Stimulated activated CD8-positive, alpha-beta memory T cell treated with anti-CD3 and anti-CD28 coated beads, Interleukin-4, amount 100 ng/mL, for 1 hour (primary cell): ENCODE measurements around the gene ZMAT2.
A peak's percentile ranks its signal among the peaks of the same experiment; 100 is the strongest.
"Not testable (repeated sequence)": the region's sequence is repeated elsewhere in the genome, so short reads cannot be mapped to it uniquely, and the experiment has no call there.

ENCODE experiments used
- DNase-seq, 2 donors: peaks; one replicate each; pipeline ENCODE4 v3.0.0-alpha.2; 2020; ENCODE audit warnings: low read depth in 2 of 2, low spot score in 1 of 2

ZMAT2 gene, protein sequence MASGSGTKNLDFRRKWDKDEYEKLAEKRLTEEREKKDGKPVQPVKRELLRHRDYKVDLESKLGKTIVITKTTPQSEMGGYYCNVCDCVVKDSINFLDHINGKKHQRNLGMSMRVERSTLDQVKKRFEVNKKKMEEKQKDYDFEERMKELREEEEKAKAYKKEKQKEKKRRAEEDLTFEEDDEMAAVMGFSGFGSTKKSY

DNA sequence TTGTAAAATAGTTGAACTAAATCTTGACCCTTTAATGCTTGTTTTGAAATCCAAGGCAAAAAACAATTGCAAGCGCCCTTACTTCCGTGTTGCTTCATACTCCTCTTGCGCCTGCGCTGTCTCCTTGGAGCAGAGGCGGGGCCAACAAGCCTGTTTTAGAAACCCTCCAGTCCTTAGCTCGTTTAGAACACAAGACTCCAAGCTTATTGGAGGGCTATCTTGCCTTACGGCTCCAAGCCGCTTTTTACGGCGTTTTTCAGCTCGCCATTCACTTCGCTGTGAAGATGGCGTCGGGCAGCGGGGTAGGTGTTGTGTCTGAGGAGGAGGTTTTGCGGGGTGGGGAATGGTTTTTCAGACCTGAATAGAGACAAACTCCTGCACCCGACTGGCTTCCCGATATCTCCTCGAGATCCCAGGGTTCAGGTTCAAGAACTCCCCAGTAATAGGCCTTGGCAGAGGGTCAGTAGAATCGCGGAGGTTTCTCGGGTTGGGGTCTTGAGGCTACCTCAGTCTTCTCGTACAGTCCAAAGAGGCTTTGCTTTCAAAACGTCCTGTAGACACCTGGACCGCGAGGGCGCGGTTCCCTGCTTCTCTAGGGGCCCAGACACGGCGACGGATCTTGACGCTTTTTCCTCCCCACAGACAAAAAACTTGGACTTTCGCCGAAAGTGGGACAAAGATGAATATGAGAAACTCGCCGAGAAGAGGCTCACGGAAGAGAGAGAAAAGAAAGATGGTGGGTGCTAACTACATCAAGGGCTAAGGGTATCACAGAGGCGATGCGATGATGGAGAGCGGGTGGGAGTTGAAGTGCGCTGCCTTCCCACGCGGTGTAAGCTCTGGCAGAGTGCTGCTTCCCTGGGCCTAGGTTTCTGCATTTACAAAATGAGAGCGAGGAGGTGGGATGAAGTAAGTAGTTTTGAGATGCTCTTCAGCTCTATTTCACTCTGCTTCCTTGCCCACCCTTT lies at the start of gene ZMAT2:
Gene ZMAT2, plus strand, starts transcription at position 271 of the 968 bp plus-strand sequence. Its CDS starts 14 bp downstream, at position 285.
- DNase-seq, result peak; percentile 72 to 87

GRCh38 chr5:140658870-140659269 lies 41.4 kb upstream of the ZMAT2 start:
- DNase-seq, result no peak

- DNase-seq, result not testable (repeated sequence)
Observed at GRCh38 chr5:140660371-140660770, 39.9 kb upstream of the ZMAT2 start.

- no peak for DNase-seq
Observed at GRCh38 chr5:140664030-140664358, 36.3 kb upstream of the ZMAT2 start.

- peak; percentile 89 to 93 for DNase-seq
Observed at GRCh38 chr5:140664359-140665119, 35.7 kb upstream of the ZMAT2 start, which contains the start of gene WDR55. Gene WDR55 (plus strand): TSS chr5:140664904. CDS start chr5:140664913, 9 bp downstream.

- not testable (repeated sequence) for DNase-seq
Observed at GRCh38 chr5:140671035-140671434, 29.2 kb upstream of the ZMAT2 start.

DNA sequence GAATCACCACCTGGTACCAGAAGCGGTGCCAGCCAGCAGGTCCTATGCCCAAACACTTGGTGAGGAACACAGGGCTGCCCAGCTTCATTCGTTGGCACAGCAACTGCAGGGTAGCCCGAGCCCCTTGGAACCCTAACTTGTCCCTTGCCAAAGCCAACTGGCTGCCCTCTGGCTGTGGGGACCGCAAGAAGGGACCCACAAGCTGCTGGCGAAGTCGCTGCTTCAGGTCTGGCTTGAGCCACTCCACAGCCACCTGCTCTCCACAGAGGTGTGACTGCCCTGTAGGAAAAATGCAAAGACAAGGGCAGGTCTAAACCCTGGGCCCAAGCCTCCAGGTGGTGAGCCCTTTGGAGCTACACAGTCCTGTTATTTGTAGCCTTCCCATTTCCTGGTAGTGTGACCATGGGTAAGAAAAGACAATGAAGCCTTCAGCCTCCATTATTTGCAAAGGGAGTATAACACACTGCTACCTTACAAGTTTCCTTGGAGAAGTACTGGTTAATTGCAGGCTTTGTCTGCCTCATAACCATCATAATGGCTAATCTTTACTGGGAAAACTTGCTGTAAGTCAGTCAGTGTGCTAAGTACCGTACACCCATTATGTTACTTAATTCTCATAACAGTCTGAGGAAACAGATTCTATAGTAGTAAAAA lies 28.6 kb upstream of the ZMAT2 start:
- DNase-seq, result no peak

DNA sequence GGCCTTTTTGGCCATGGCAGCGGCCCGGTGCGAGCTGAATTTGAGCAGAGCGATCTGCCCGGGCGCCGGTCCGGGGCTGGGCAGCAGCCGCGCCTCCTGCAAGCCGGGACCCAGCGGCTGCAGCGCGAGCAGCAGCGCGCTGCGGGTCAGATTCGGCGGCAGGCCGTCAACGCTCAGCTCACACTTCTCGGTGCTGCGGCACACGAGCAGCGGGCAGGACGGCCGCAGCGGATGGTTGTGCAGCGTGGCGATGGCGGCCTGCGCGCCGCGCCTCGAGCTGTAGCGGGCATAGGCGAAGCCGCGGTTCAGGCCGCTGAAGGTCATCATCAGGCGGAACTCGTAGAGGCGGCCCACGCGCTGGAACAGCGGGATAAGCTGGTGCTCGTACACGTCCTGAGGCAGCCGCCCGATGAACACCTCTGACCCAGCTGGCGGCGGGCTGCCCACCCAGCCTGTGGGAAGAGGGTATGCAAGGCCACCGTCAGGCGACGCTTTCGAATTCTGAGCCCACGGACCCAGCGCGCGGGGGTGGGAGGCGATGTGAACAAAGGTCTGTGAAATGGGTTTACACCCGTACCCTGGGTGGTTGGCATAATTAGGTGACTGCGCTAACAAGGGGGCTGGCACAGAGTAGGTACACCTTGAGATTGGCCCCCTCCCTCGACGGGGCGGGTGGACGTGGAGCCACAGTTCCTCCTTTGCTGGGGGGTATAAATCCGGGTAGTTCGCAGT lies 27.6 kb upstream of the ZMAT2 start:
- no peak for DNase-seq

GRCh38 chr5:140673187-140673976 lies 26.9 kb upstream of the ZMAT2 start, which contains the start of gene DND1:
Gene DND1 (minus strand): TSS chr5:140673576. CDS start chr5:140673542, 34 bp downstream.
- DNase-seq, result no peak

DNA sequence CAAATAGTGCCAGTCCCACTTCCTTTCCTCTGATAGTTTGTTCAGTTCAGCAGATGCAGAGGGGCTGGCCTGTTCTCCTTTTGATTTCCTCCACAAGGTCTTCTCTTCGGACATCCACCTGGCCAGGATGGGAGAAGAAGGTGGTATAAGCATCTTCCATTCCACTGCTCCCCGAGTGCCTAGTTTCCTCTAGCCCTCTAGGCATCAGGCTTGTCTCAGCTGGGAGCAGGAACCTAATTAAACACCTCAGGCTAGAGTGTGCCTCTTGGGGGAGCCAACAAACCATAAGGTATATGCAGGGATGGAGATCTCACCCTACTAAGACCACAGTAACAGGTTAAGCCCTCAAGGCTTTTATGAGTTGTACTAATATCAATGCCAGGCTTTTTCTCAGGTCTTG lies 26.0 kb upstream of the ZMAT2 start:
- DNase-seq, result no peak

DNA sequence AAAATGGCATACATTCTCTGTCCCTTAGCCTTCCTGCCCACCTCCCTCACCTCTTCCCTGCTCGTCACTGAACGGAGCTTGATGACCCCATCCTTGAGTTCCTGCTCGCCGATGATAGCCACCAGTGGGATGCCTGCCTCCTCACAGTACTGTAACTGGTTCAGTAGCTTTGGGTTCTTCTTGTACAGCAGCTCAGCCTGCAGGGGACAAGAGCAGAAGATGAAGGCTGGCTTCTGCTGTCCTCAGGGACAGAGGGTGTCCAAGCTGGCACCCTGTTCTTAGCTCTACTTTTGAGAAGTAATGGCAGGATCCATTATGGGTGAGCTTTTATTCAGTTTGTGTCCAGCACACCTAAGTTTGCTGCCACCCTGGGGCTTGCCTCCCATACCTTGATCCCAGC lies 25.6 kb upstream of the ZMAT2 start:
- no peak for DNase-seq

DNA sequence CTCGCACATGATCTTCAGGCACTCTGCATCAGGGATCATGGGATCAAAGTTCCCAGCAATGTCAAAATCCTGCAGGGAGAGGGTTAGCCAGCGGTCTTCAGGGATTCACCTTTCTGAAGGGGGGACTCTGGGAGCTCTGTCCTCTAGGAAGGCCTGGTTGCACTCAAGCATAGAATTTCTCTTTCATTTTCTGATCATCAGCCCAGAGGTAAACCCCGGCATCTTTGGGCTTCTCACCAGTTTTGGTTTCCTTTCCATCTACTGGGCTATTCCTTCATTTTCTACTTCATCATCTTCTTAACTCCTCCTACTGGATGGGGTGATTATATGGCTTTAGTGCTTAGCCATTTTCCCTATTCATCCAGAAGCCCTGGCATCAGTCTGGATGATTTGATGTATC lies 22.3 kb upstream of the ZMAT2 start:
- DNase-seq, result no peak

DNA sequence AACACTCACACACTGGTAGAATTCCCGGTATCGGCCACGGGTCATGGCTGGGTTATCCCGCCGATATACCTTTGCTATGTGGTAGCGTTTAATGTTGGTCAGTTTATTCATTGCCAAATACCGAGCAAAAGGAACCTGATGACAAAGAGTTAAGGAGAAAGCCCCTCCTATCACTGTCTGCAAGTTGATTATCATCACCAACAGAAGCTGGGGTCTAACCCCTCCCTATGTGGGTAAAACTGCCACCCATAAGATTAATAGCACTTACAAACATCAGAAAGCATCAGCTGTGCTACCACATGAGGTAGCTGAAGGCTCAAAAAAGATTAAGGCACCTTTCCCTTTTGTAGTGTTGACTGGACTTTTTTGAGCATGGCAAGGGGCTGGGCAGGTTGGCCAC lies 21.3 kb upstream of the ZMAT2 start:
- DNase-seq, result no peak

GRCh38 chr5:140690376-140690932 lies 9.8 kb upstream of the ZMAT2 start:
- DNase-seq, result no peak

DNA sequence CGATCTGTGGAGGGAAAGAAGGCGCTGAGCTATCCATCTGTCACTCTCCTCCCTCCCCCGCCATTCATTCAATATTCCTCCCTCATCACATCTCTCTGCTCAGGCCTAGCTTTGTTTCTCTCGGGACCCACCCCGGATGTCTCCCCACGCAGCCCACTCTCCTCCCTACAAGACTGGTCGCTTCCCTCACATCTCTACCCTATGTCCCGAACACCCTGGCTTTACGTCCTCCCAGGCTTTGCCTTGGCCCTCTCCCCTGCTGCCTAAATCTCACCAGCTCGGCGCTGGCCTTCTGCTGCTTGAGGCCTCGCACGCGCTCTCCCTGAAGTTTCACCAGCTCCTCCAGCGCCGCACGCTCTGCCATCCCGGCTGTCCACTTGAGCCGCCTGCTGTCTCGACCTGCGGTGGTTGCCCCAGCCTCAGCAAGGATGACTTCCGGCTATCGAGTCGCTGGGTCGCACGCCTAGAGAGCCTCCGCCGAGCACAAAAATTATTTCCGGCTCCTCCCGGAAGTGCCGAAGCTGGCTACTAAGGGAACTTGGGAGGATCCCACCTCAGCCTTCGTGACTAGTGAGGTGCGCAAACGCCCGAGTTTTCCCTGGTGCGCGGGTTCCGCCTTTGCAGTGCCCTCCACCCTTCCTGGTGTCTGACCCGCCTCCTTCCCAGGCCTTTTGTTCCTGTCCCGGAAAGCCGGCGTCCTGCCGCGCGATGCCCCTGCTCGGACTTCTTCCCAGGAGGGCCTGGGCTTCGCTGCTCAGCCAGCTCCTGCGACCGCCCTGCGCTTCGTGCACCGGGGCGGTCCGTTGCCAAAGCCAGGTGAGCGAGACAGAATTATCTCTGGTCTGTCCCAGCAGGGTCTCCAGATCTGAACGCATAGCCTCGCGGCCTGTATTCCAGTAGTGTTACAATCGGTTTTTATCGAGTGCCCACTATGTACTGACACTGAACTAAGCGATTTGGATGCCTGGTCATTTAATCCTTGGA lies 9.0 kb upstream of the ZMAT2 start, which contains the start of the genes HARS1 and HARS2:
Gene HARS1, minus strand, starts transcription at position 430 of the 984 bp plus-strand sequence. Its CDS starts 66 bp downstream, at position 364.
Gene HARS2, plus strand, starts transcription at position 515 of the 984 bp plus-strand sequence. Its CDS starts 194 bp downstream, at position 709.
- DNase-seq, result peak; percentile 64 to 76

DNA sequence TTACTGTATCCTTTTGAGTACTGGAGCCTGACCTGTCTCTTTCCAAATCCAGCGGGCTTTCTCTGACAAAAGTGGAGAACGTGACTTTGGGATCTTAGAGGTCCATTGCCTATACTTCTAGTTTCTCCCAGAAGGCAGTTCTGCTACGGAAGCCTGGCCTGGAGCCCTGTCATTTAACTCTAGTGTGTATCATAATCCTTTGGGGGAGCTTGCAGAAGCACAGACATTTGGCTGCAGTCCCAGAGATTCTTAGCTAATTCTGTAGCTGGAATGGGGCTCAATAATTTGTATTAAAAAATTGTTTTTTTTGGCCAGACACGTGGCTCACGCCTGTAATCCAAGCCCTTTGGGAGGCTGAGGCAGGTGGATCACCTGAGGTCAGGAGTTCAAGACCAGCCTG lies 6.0 kb upstream of the ZMAT2 start:
- DNase-seq, result no peak

GRCh38 chr5:140696891-140697492 lies 3.3 kb upstream of the ZMAT2 start:
- DNase-seq, result no peak
